Endothelial cell of umbilical vein (primary cell): ENCODE data around the gene QRFP.

Experiments used
- CTCF ChIP-seq, 2 donors: IDR thresholded peaks; 1 replicate in 1 of 2; 2 replicates in 1 of 2; pipeline ENCODE4 v1.5.1; 2011; ENCODE audit warnings: low read length in 2 of 2, mild to moderate bottlenecking in 2 of 2, moderate library complexity in 2 of 2, control low read depth in 1 of 2, inconsistent platforms in 1 of 2, low read depth in 1 of 2; ENCODE audit not compliant: insufficient read depth in 1 of 2; ENCODE audit errors: extremely low read depth in 1 of 2
- EZH2 ChIP-seq: IDR thresholded peaks from 2 replicates; pipeline ENCODE4 v1.6.1; 2012; ENCODE audit warnings: borderline replicate concordance, low read depth, mild to moderate bottlenecking, moderate library complexity, low read length, inconsistent platforms; ENCODE audit not compliant: severe bottlenecking
- FOS ChIP-seq: IDR thresholded peaks from 2 replicates; pipeline ENCODE4 v1.6.1; 2011; ENCODE audit warnings: mild to moderate bottlenecking, low read length, moderate library complexity, borderline replicate concordance; ENCODE audit not compliant: insufficient read depth

GRCh38 chr9:130862747-130863146 lies 33.9 kb downstream of the QRFP start:
- no peak for TF ChIP-seq CTCF (IDR thresholded peaks at IDR 0.05; ENCODE audit: extremely low read depth in 1 of 2, insufficient read depth in 1 of 2, low read depth in 1 of 2, low read length in 2 of 2)
- no peak for TF ChIP-seq EZH2
- TF ChIP-seq FOS = no peak
